OCI-LY7 (cell line): ENCODE results near the gene EPHB1. TPM values are rescaled to one million over a fixed set of nuclear protein-coding genes. Genes with fewer than 3 reads are reported as not detected.

Experiments
- BruUV-seq: library from RNA; stranded (reverse); fragments of 400-500 nt; replicated peaks from 2 replicates; lab custom pipeline; 2021; lab: Mats Ljungman, UMichigan
- CTCF ChIA-PET: fragments of 300-600 bp; sonication (Branson Sonifier 250); formaldehyde crosslinking; loops from one replicate; lab custom pipeline; 2022; ENCODE audit warnings: antibody characterized with exemption; ENCODE audit not compliant: unreplicated experiment; lab: Charles Lee
- POLR2A ChIA-PET: fragments of 300-600 bp; sonication (Branson Sonifier 250); formaldehyde crosslinking; loops from one replicate; lab custom pipeline; 2022; ENCODE audit warnings: antibody characterized with exemption; lab: Charles Lee
- DNase-seq: peaks from one replicate; pipeline ENCODE4 v3.0.0-alpha.2; 2015; ENCODE audit warnings: low spot score
- H2AFZ ChIP-seq: fragments of 200-600 bp; sonication (generic), shearing (Covaris generic); 2 replicates; pipeline ENCODE4 v1.6.1; 2014; ENCODE audit warnings: mild to moderate bottlenecking, antibody characterized with exemption, low read length, moderate library complexity
- H3K27ac ChIP-seq: fragments of 200-600 bp; sonication (generic); 2 replicates; pipeline ENCODE4 v1.5.1; 2014; ENCODE audit warnings: mixed run types, low read depth, mild to moderate bottlenecking, moderate library complexity, low read length, inconsistent platforms; ENCODE audit not compliant: poor library complexity, severe bottlenecking
- H3K36me3 ChIP-seq: fragments of 200-600 bp; sonication (generic); 2 replicates; pipeline ENCODE4 v1.6.1; 2014; ENCODE audit warnings: mild to moderate bottlenecking, antibody characterized with exemption, low read length, moderate library complexity, mixed read lengths; ENCODE audit not compliant: insufficient read depth
- H3K4me1 ChIP-seq: fragments of 200-600 bp; sonication (generic); 2 replicates; pipeline ENCODE4 v1.5.1; 2014; ENCODE audit warnings: mild to moderate bottlenecking, low read length; ENCODE audit not compliant: insufficient read depth, poor library complexity, severe bottlenecking
- H3K4me2 ChIP-seq: fragments of 200-600 bp; sonication (generic); 2 replicates; pipeline ENCODE4 v1.6.1; 2014; ENCODE audit warnings: mild to moderate bottlenecking, low read length
- H3K4me3 ChIP-seq: fragments of 200-600 bp; sonication (generic); 2 replicates; pipeline ENCODE4 v1.5.1; 2014; ENCODE audit warnings: mild to moderate bottlenecking, low read depth, low read length; ENCODE audit not compliant: poor library complexity, severe bottlenecking
- H3K79me2 ChIP-seq: fragments of 200-600 bp; sonication (generic); 2 replicates; pipeline ENCODE4 v1.6.1; 2016; ENCODE audit warnings: low read depth, mild to moderate bottlenecking, low read length, moderate library complexity, mixed read lengths; ENCODE audit not compliant: insufficient read depth
- H3K9me2 ChIP-seq: fragments of 200-600 bp; sonication (generic); 2 replicates; pipeline ENCODE4 v1.6.1; 2016; ENCODE audit warnings: mild to moderate bottlenecking, low read length, mixed read lengths; ENCODE audit not compliant: insufficient read depth
- H3K9me3 ChIP-seq: fragments of 200-600 bp; sonication (generic); 2 replicates; pipeline ENCODE4 v1.6.1; 2014; ENCODE audit warnings: mild to moderate bottlenecking, mixed run types, low read length, mixed read lengths
- H4K20me1 ChIP-seq: fragments of 200-600 bp; sonication (generic); 2 replicates; pipeline ENCODE4 v1.6.1; 2014; ENCODE audit warnings: mild to moderate bottlenecking, antibody characterized with exemption, low read length, moderate library complexity, mixed read lengths; ENCODE audit not compliant: insufficient read depth
- CTCF ChIP-seq: fragments of 200-600 bp; sonication (generic); conservative IDR thresholded peaks from 2 replicates; pipeline ENCODE4 v1.5.1; 2014; ENCODE audit warnings: mild to moderate bottlenecking, antibody characterized with exemption, low read length, moderate library complexity, mixed read lengths
- EZH2phosphoT487 ChIP-seq: fragments of 200-600 bp; sonication (generic); IDR thresholded peaks from 2 replicates; pipeline ENCODE4 v1.6.1; 2018; ENCODE audit warnings: low read depth, borderline replicate concordance, mild to moderate bottlenecking, mixed run types, antibody characterized with exemption, low read length, moderate library complexity, mixed read lengths
- intact Hi-C: fragments of 100-400 bp; cut with micrococcal nuclease; formaldehyde crosslinking; loops from one replicate; pipeline ENCODE4 v1.10.0; 2022; ENCODE audit not compliant: unreplicated experiment
- total RNA-seq, 2 experiments: library from RNA; depleted of rRNA in 1 of 2; stranded (reverse); fragments of >200 nt in 1 of 2; shearing (Covaris generic) in 1 of 2; gene quantifications; 2 replicates each; pipeline ENCODE4 v1.2.3, GENCODE V29; 2014 to 2022

Gene EPHB1
- total RNA-seq, 2 experiments from 2014 or later, result 0.54 to 1.3 TPM

GRCh38 chr3:135017003-135017893 is 222.2 kb downstream of the EPHB1 start:
- no peaks in the 10 kb centered on the region for H3K36me3 ChIP-seq
- TF ChIP-seq EZH2phosphoT487, result no peak
- TF ChIP-seq CTCF, result no peak
- DNase-seq, result no peak
- H4K20me1 ChIP-seq, result no peaks in the 10 kb centered on the region
- no peaks in the 10 kb centered on the region for H3K79me2 ChIP-seq
- no peaks in the 10 kb centered on the region for H3K9me2 ChIP-seq
- intact Hi-C loops, result no loop called here
- H3K4me1 ChIP-seq, result no peaks in the 10 kb centered on the region
- ChIA-PET POLR2A (no interaction called here), CTCF (no interaction called here)
- BruUV-seq, result no TSS peak
- no peak overlapping the region for H3K4me3 ChIP-seq
- no peak overlapping the region for H3K27ac ChIP-seq
- H3K9me3 ChIP-seq, result no peaks in the 10 kb centered on the region
- H3K4me2 ChIP-seq, result no peak overlapping the region
- H2AFZ ChIP-seq, result no peak overlapping the region

GRCh38 chr3:135018149-135018923 is 223.3 kb downstream of the EPHB1 start:
- Histone ChIP-seq H3K27ac (no peak overlapping the region), H3K9me3 (no peaks in the 10 kb centered on the region), H4K20me1 (no peaks in the 10 kb centered on the region), H3K79me2 (no peaks in the 10 kb centered on the region), H3K4me3 (no peak overlapping the region), H3K4me1 (no peaks in the 10 kb centered on the region), H3K36me3 (no peaks in the 10 kb centered on the region), H3K4me2 (no peak overlapping the region), H3K9me2 (no peaks in the 10 kb centered on the region), H2AFZ (no peak overlapping the region)
- DNase-seq, result no peak
- POLR2A ChIA-PET, result no interaction called here
- intact Hi-C loops, result no loop called here
- CTCF ChIA-PET, result no interaction called here
- no TSS peak for BruUV-seq
- no peak for TF ChIP-seq CTCF
- TF ChIP-seq EZH2phosphoT487, result no peak
